Cardiac septum (tissue), 1 donor: ENCODE results near the gene PLAC1. TPM values are rescaled to one million over a fixed set of nuclear protein-coding genes. Genes with fewer than 3 reads are reported as not detected.

Experiments used
- DNase-seq: peaks from one replicate; pipeline ENCODE4 v3.0.0-alpha.2; 2020; ENCODE audit warnings: low spot score
- intact Hi-C: fragments of 100-400 bp; cut with DNase I; formaldehyde crosslinking; loops from one replicate; pipeline ENCODE4 v1.14.0; 2022
- total RNA-seq: library from RNA; stranded (reverse); fragmentation: NEBNext Ultra II Directional; extraction: Animal tissue kit (Norgen Biotek cat#: 25700); gene quantifications from one replicate; pipeline ENCODE4 v1.2.1, GENCODE V29; 2021
- donor health status: DM: no; HTN: no; CAD: no.

The PLAC1 gene
- total RNA-seq, 1 donor from 2014 or later: not detected

GRCh38 chrX:134672101-134672500 lies 13.8 kb upstream of the PLAC1 start:
- DNase-seq: no peak
- intact Hi-C loops: no loop called here

GRCh38 chrX:134671294-134671693 lies 13.0 kb upstream of the PLAC1 start:
- intact Hi-C loops: no loop called here

GRCh38 chrX:134670134-134670924 lies 12.1 kb upstream of the PLAC1 start:
- DNase-seq: no peak
- intact Hi-C loops: no loop called here

More at GRCh38 chrX:134671294-134671693, 13.0 kb upstream of the PLAC1 start:
- no peak for DNase-seq

GRCh38 chrX:134669378-134670098 lies 11.3 kb upstream of the PLAC1 start:
- no peak for DNase-seq
- intact Hi-C loops: loop anchor here (10.0 kb wide), 1 partner anchor 145 kb away; no protein-coding TSS in a partner anchor

GRCh38 chrX:134664202-134664601 lies 5.9 kb upstream of the PLAC1 start:
- DNase-seq: no peak
- intact Hi-C loops: loop anchor here (10.0 kb wide), 1 partner anchor 139 kb away; no protein-coding TSS in a partner anchor

- DNase-seq: no peak
- intact Hi-C loops: loop anchor here (10.0 kb wide), 1 partner anchor 136 kb away; no protein-coding TSS in a partner anchor
Measured at GRCh38 chrX:134661295-134661694, 3.0 kb upstream of the PLAC1 start.

- no peak for DNase-seq
- intact Hi-C loops: loop anchor here (10.0 kb wide), 1 partner anchor 136 kb away; no protein-coding TSS in a partner anchor
Measured at GRCh38 chrX:134660627-134661026, 2.4 kb upstream of the PLAC1 start.

- no peak for DNase-seq
- intact Hi-C loops: loop anchor here (10.0 kb wide), 1 partner anchor 135 kb away; no protein-coding TSS in a partner anchor
Measured at GRCh38 chrX:134659761-134660160, 1.5 kb upstream of the PLAC1 start.

GRCh38 chrX:134658760-134659023 lies 421 bp upstream of the PLAC1 start:
- intact Hi-C loops: no loop called here
- DNase-seq: no peak

GRCh38 chrX:134654398-134655012 lies 3.8 kb downstream of the PLAC1 start:
- intact Hi-C loops: no loop called here
- DNase-seq: no peak

GRCh38 chrX:134653835-134654234 lies 4.4 kb downstream of the PLAC1 start:
- intact Hi-C loops: no loop called here

GRCh38 chrX:134650701-134651100 lies 7.6 kb downstream of the PLAC1 start:
- DNase-seq: no peak
- intact Hi-C loops: no loop called here

More at GRCh38 chrX:134653835-134654234, 4.4 kb downstream of the PLAC1 start:
- no peak for DNase-seq

- no peak for DNase-seq
- intact Hi-C loops: no loop called here
Measured at GRCh38 chrX:134649770-134650169, 8.5 kb downstream of the PLAC1 start.

- intact Hi-C loops: no loop called here
- no peak for DNase-seq
Measured at GRCh38 chrX:134647477-134647877, 10.8 kb downstream of the PLAC1 start.

- intact Hi-C loops: no loop called here
- DNase-seq: no peak
Measured at GRCh38 chrX:134646691-134647090, 11.6 kb downstream of the PLAC1 start.

- intact Hi-C loops: no loop called here
- no peak for DNase-seq
Measured at GRCh38 chrX:134645936-134646543, 12.2 kb downstream of the PLAC1 start.

GRCh38 chrX:134642386-134642785 lies 15.9 kb downstream of the PLAC1 start:
- no peak for DNase-seq
- intact Hi-C loops: no loop called here

GRCh38 chrX:134641346-134641745 lies 16.9 kb downstream of the PLAC1 start:
- intact Hi-C loops: no loop called here
- no peak for DNase-seq

- DNase-seq: no peak
- intact Hi-C loops: no loop called here
Measured at GRCh38 chrX:134640914-134641313, 17.4 kb downstream of the PLAC1 start.

GRCh38 chrX:134636851-134637250 lies 21.4 kb downstream of the PLAC1 start:
- DNase-seq: no peak
- intact Hi-C loops: no loop called here
